K562 (cell line): ENCODE results near the gene KCNJ15. TPM values are rescaled to one million over a fixed set of nuclear protein-coding genes. Genes with fewer than 3 reads are reported as not detected.

Source experiments
- ATAC-seq: fragments of 200-7000 bp; cut with Tn5 transposase; 3 replicates; pipeline ENCODE4 v1.9.1; 2020; ENCODE audit warnings: moderate library complexity
- BruUV-seq: library from RNA; stranded (reverse); fragments of 400-500 nt; replicated peaks from 2 replicates; lab custom pipeline; 2021; lab: Mats Ljungman, UMichigan
- CTCF ChIA-PET: fragments of 300-600 bp; formaldehyde crosslinking; extraction: SDS; loops from one replicate; lab custom pipeline; 2021; ENCODE audit warnings: low intra/inter-chr PET ratio; lab: Yijun Ruan, JAX
- POLR2A ChIA-PET: fragments of 300-600, 350-650 bp; sonication (Branson Sonifier 250); formaldehyde crosslinking; extraction: SDS; loops from one replicate; lab custom pipeline; 2021; ENCODE audit warnings: antibody characterized with exemption, inconsistent platforms; lab: Yijun Ruan, JAX
- DNase-seq, 4 experiments: peaks; one replicate each; pipeline versions ENCODE4 v3.0.0 to v3.0.0-alpha.2; 2011 to 2018; ENCODE audit warnings: low spot score in 3 of 4, mixed read lengths in 3 of 4; ENCODE audit errors: extremely low read depth in 1 of 4
- FAIRE-seq: peaks from 2 replicates; lab custom pipeline; 2011; peaks lifted over from hg19 to GRCh38; lab: Jason Lieb, UNC
- H2AFZ ChIP-seq: 2 replicates; pipeline ENCODE4 v1.6.0; 2011; ENCODE audit warnings: low read depth, low read length, control low read depth, inconsistent platforms
- H3K27ac ChIP-seq: fragments of 200-600 bp; 3 replicates; pipeline ENCODE4 v1.8.0; 2011; ENCODE audit warnings: low read depth, mild to moderate bottlenecking, control low read depth, inconsistent platforms, low read length, moderate library complexity, mixed read lengths; ENCODE audit errors: extremely low read depth
- H3K27me3 ChIP-seq, 2 experiments: fragments of 300-600 bp in 1 of 2; 2 replicates in 1 of 2; 3 replicates in 1 of 2; pipeline versions ENCODE4 v1.6.0 to v1.8.0; 2011; ENCODE audit warnings: inconsistent platforms in 2 of 2, low read length in 2 of 2, mild to moderate bottlenecking in 1 of 2, mixed read lengths in 1 of 2, moderate library complexity in 1 of 2; ENCODE audit not compliant: control insufficient read depth in 2 of 2, insufficient read depth in 2 of 2
- H3K36me3 ChIP-seq: fragments of 300-600 bp; 3 replicates; pipeline ENCODE4 v1.8.0; 2011; ENCODE audit warnings: mild to moderate bottlenecking, low read length, inconsistent platforms; ENCODE audit not compliant: control insufficient read depth, insufficient read depth
- H3K4me1 ChIP-seq, 2 experiments: fragments of 200-600 bp in 1 of 2; replicated peaks in 1 of 2; 2 replicates in 1 of 2; 3 replicates in 1 of 2; pipeline versions ENCODE4 v1.5.1 to v1.8.0; 2011; ENCODE audit warnings: inconsistent platforms in 2 of 2, low read length in 2 of 2, mild to moderate bottlenecking in 1 of 2, mixed read lengths in 1 of 2, moderate library complexity in 1 of 2; ENCODE audit not compliant: control insufficient read depth in 2 of 2, insufficient read depth in 2 of 2
- H3K4me2 ChIP-seq: 2 replicates; pipeline ENCODE4 v1.6.1; 2011; ENCODE audit warnings: low read length, control low read depth, inconsistent platforms, mixed read lengths; ENCODE audit not compliant: insufficient read depth
- H3K4me3 ChIP-seq: fragments of 200-600 bp; sonication (generic), shearing (Covaris generic); 2 replicates; pipeline ENCODE4 v1.5.1; 2016; ENCODE audit warnings: control low read depth, inconsistent platforms
- H3K79me2 ChIP-seq: fragments of 200-600 bp; 3 replicates; pipeline ENCODE4 v1.8.0; 2011; ENCODE audit warnings: low read length, inconsistent platforms; ENCODE audit not compliant: control insufficient read depth, insufficient read depth
- H3K9ac ChIP-seq, 2 experiments: 2 replicates each; pipeline versions ENCODE4 v1.6.0 to v1.6.1; 2011; ENCODE audit warnings: low read depth in 2 of 2, low read length in 2 of 2, control low read depth in 1 of 2, inconsistent platforms in 1 of 2, mild to moderate bottlenecking in 1 of 2, mixed read lengths in 1 of 2; ENCODE audit not compliant: insufficient read depth in 1 of 2
- H3K9me1 ChIP-seq: one replicate; pipeline ENCODE4 v1.6.0; 2011; ENCODE audit warnings: inconsistent platforms, mild to moderate bottlenecking, low read length, moderate library complexity; ENCODE audit not compliant: control insufficient read depth, insufficient read depth
- H3K9me3 ChIP-seq: replicated peaks from 2 replicates; pipeline ENCODE4 v1.5.1; 2011; ENCODE audit warnings: low read depth, low read length, inconsistent platforms; ENCODE audit not compliant: control insufficient read depth, insufficient read depth
- H4K20me1 ChIP-seq: replicated peaks from 2 replicates; pipeline ENCODE4 v1.6.1; 2011; ENCODE audit warnings: low read length, inconsistent platforms, mixed read lengths; ENCODE audit not compliant: control insufficient read depth, insufficient read depth
- CEBPB ChIP-seq: fragments of 450-650 bp; IDR thresholded peaks from 2 replicates; pipeline ENCODE4 v1.6.1; 2016; ENCODE audit warnings: missing genetic modification characterization, missing compliant biosample characterization
- DDX20 ChIP-seq: fragments of 450-650 bp; IDR thresholded peaks from 2 replicates; pipeline ENCODE4 v1.6.1; 2016; ENCODE audit warnings: missing genetic modification characterization, low read depth, mild to moderate bottlenecking, missing compliant biosample characterization, moderate library complexity
- EWSR1 ChIP-seq: fragments of 450-650 bp; IDR thresholded peaks from 2 replicates; pipeline ENCODE4 v1.6.1; 2018; ENCODE audit warnings: borderline replicate concordance, mild to moderate bottlenecking, low read depth, moderate library complexity; ENCODE audit not compliant: partially characterized antibody
- MAFG ChIP-seq: fragments of 450-650 bp; conservative IDR thresholded peaks from 2 replicates; pipeline ENCODE4 v1.6.1; 2016; ENCODE audit warnings: missing genetic modification characterization, missing compliant biosample characterization
- TSC22D4 ChIP-seq: fragments of 450-650 bp; IDR thresholded peaks from 2 replicates; pipeline ENCODE4 v1.6.1; 2016; ENCODE audit warnings: missing genetic modification characterization, missing biosample characterization, control low read depth
- ZNF316 ChIP-seq: fragments of 450-650 bp; IDR thresholded peaks from 2 replicates; pipeline ENCODE4 v1.6.1; 2016
- ZNF551 ChIP-seq: fragments of 250-450 bp; sonication (Bioruptor Pico); IDR thresholded peaks from 2 replicates; pipeline ENCODE4 v1.5.0; 2021; ENCODE audit warnings: mild to moderate bottlenecking, moderate library complexity
- WGBS: fragments of 100-300 bp; shearing (Covaris generic); methylation state at CpG from one replicate; pipeline ENCODE4 v1.1.6; 2016; ENCODE audit warnings: low coverage, mixed read lengths; ENCODE audit not compliant: insufficient coverage; ENCODE audit errors: missing lambda C conversion rate; 5-methylcytosine and 5-hydroxymethylcytosine counted together
- in situ Hi-C: fragments of 300-500 bp; cut with MboI; formaldehyde crosslinking; loops from 4 replicates; pipeline ENCODE4 v1.15.0; 2018; ENCODE audit warnings: inconsistent platforms, mixed read lengths
- intact Hi-C: fragments of 100-400 bp; cut with micrococcal nuclease; formaldehyde crosslinking; loops from 2 replicates; pipeline ENCODE4 v1.14.2; 2022
- polyA plus RNA-seq, 8 experiments: library from polyadenylated mRNA; depleted of rRNA in 4 of 8; stranded (reverse) in 5 of 8; unstranded in 3 of 8; fragments of >200 nt; fragmentation: Nextera tagmentation in 2 of 8; fragmentation: Illumina TruSeq in 1 of 8; extraction: Ambion mirVana in 2 of 8; extraction: Trizol in 1 of 8; gene quantifications; 2 replicates each; pipeline versions ENCODE4 v1.2.1 to v1.2.3, GENCODE V29; 2011 to 2014; ENCODE audit warnings: inconsistent platforms in 1 of 8, missing spikeins in 1 of 8
- total RNA-seq, 7 experiments: library from RNA; depleted of rRNA in 6 of 7; stranded (reverse); fragments of >200 nt in 6 of 7; fragmentation: Illumina TruSeq in 2 of 7; extraction: Trizol in 2 of 7; gene quantifications; 2 replicates each; pipeline versions ENCODE4 v1.2.1 to v1.2.3, GENCODE V29; 2011 to 2021; ENCODE audit warnings: low replicate concordance in 1 of 7
- TF ChIP-seq, protein P1 (sequence below): fragments of 250-450 bp; sonication (Bioruptor Pico); IDR thresholded peaks from 2 replicates; pipeline ENCODE4 v1.8.0; 2022; ENCODE audit warnings: moderate library complexity, mild to moderate bottlenecking, inconsistent platforms

KCNJ15 gene
- total and polyA plus RNA-seq, 9 of the 15 experiments (the other 6 are each of a cell fraction or from before 2014, with no cell fraction given) = 0.20 to 3.0 (median 0.72) TPM; not detected in 1

GRCh38 chr21:38307771-38308531, 51.2 kb downstream of the KCNJ15 start:
- no TSS peak for BruUV-seq
- in situ Hi-C loops = no loop called here

More at GRCh38 chr21:38307771-38308531, 51.2 kb downstream of the KCNJ15 start:
- intact Hi-C loops = no loop called here
- H3K9ac ChIP-seq = no peak overlapping the region
- H3K9me3 ChIP-seq = no peaks in the 10 kb centered on the region
- ATAC-seq (no peak), FAIRE-seq (peak; percentile 6), DNase-seq (no peak)
- WGBS = 7% methylated on average over 7 of the region's 7 CpGs
- H3K4me3 ChIP-seq = no peak overlapping the region
- no peak overlapping the region for H3K27ac ChIP-seq
- CTCF ChIA-PET = no interaction called here
- no peak overlapping the region for H2AFZ ChIP-seq
- TF ChIP-seq TSC22D4 (tag) (no peak), EWSR1 (no peak), ZNF316 (peak; percentile 32), CEBPB (tag) (no peak), MAFG (tag) (peak; percentile 55), ZNF551 (CRISPR knock-in tag) (no peak), DDX20 (tag) (no peak)
- TF ChIP-seq, protein P1, sequence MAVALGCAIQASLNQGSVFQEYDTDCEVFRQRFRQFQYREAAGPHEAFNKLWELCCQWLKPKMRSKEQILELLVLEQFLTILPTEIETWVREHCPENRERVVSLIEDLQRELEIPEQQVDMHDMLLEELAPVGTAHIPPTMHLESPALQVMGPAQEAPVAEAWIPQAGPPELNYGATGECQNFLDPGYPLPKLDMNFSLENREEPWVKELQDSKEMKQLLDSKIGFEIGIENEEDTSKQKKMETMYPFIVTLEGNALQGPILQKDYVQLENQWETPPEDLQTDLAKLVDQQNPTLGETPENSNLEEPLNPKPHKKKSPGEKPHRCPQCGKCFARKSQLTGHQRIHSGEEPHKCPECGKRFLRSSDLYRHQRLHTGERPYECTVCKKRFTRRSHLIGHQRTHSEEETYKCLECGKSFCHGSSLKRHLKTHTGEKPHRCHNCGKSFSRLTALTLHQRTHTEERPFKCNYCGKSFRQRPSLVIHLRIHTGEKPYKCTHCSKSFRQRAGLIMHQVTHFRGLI = no peak
- H3K27me3 ChIP-seq = peaks cover 10 to 12% of the 10 kb centered on the region in 2 experiments
- no peaks in the 10 kb centered on the region for H3K9me1 ChIP-seq
- H3K36me3 ChIP-seq = no peaks in the 10 kb centered on the region
- POLR2A ChIA-PET = interaction anchor here (0.7 kb wide), 1 partner anchor 707 kb away, joined by 3 read pairs; no protein-coding TSS in a partner anchor
- H3K79me2 ChIP-seq = no peaks in the 10 kb centered on the region
- H3K4me2 ChIP-seq = no peak overlapping the region
- no peaks in the 10 kb centered on the region for H3K4me1 ChIP-seq
- no peaks in the 10 kb centered on the region for H4K20me1 ChIP-seq
